ENCODE results near the gene TRIM45.

- TF ChIP-seq EZH2 (IDR thresholded peaks at IDR 0.05; ENCODE audit: insufficient read depth, poor library complexity, severe bottlenecking): no peak
- TF ChIP-seq EZH2phosphoT487 (IDR thresholded peaks at IDR 0.05; ENCODE audit: insufficient read depth, low read depth): no peak
These were observed 16.6 kb downstream of the TRIM45 start for GRCh38 chr1:117104986-117105385.

All from GM23248 (cell line).